ENCODE results near the gene SLC9B2. TPM values are rescaled to one million over a fixed set of nuclear protein-coding genes. Genes with fewer than 3 reads are reported as not detected.

Gene SLC9B2
- total and polyA plus RNA-seq, 2 experiments from 2014 or later: 4.4 to 13.0 TPM

DNA sequence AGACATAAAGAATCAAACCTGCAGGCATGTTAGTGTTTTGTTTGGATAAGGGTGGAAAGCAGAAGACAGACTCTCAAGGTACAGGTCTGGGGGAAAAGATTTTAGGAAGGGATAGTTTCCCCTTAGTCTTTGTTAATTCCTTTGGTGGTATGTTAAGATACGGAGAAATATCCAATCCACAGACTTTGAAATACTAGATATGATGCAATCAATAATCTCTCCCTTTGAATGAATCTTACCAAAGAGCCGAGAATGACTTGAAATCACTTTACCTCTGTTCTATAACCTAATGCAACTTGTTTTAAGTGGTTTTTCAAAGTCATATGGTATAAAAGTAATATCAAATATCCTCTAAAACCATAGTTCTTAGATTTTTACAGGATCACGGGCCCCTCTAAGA lies 28.3 kb upstream of the SLC9B2 start:
- H3K4me1 ChIP-seq (ENCODE audit: insufficient read depth): no peaks in the 10 kb centered on the region
- H3K27ac ChIP-seq (ENCODE audit: low read depth): no peak overlapping the region
- DNase-seq (ENCODE audit: low spot score) (no peak), ATAC-seq (no peak)
- TF ChIP-seq CTCF (conservative IDR thresholded peaks at IDR 0.05; ENCODE audit: low read depth in 2 of 2) (no peak), ZNF114 (CRISPR knock-in tag; IDR thresholded peaks at IDR 0.05) (no peak), STAT1 (IDR thresholded peaks at IDR 0.05; ENCODE audit: unreplicated experiment) (no peak), JUNB (IDR thresholded peaks at IDR 0.05; ENCODE audit: unreplicated experiment) (no peak), CREB1 (CRISPR knock-in tag; IDR thresholded peaks at IDR 0.05; ENCODE audit: low read depth) (no peak), EZH2 (IDR thresholded peaks at IDR 0.05; ENCODE audit: low read depth, unreplicated experiment) (no peak), REST (IDR thresholded peaks at IDR 0.05; ENCODE audit: unreplicated experiment) (no peak), EZH2phosphoT487 (IDR thresholded peaks at IDR 0.05; ENCODE audit: unreplicated experiment) (no peak), POLR2AphosphoS5 (IDR thresholded peaks at IDR 0.05; ENCODE audit: low read depth) (no peak), NANOG (IDR thresholded peaks at IDR 0.05; ENCODE audit: borderline replicate concordance) (no peak), ZNF331 (CRISPR knock-in tag; IDR thresholded peaks at IDR 0.05; ENCODE audit: low read depth) (no peak)
- TF ChIP-seq, protein P1, sequence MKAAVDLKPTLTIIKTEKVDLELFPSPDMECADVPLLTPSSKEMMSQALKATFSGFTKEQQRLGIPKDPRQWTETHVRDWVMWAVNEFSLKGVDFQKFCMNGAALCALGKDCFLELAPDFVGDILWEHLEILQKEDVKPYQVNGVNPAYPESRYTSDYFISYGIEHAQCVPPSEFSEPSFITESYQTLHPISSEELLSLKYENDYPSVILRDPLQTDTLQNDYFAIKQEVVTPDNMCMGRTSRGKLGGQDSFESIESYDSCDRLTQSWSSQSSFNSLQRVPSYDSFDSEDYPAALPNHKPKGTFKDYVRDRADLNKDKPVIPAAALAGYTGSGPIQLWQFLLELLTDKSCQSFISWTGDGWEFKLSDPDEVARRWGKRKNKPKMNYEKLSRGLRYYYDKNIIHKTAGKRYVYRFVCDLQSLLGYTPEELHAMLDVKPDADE (IDR thresholded peaks at IDR 0.05): no peak
- TF ChIP-seq, protein P2, sequence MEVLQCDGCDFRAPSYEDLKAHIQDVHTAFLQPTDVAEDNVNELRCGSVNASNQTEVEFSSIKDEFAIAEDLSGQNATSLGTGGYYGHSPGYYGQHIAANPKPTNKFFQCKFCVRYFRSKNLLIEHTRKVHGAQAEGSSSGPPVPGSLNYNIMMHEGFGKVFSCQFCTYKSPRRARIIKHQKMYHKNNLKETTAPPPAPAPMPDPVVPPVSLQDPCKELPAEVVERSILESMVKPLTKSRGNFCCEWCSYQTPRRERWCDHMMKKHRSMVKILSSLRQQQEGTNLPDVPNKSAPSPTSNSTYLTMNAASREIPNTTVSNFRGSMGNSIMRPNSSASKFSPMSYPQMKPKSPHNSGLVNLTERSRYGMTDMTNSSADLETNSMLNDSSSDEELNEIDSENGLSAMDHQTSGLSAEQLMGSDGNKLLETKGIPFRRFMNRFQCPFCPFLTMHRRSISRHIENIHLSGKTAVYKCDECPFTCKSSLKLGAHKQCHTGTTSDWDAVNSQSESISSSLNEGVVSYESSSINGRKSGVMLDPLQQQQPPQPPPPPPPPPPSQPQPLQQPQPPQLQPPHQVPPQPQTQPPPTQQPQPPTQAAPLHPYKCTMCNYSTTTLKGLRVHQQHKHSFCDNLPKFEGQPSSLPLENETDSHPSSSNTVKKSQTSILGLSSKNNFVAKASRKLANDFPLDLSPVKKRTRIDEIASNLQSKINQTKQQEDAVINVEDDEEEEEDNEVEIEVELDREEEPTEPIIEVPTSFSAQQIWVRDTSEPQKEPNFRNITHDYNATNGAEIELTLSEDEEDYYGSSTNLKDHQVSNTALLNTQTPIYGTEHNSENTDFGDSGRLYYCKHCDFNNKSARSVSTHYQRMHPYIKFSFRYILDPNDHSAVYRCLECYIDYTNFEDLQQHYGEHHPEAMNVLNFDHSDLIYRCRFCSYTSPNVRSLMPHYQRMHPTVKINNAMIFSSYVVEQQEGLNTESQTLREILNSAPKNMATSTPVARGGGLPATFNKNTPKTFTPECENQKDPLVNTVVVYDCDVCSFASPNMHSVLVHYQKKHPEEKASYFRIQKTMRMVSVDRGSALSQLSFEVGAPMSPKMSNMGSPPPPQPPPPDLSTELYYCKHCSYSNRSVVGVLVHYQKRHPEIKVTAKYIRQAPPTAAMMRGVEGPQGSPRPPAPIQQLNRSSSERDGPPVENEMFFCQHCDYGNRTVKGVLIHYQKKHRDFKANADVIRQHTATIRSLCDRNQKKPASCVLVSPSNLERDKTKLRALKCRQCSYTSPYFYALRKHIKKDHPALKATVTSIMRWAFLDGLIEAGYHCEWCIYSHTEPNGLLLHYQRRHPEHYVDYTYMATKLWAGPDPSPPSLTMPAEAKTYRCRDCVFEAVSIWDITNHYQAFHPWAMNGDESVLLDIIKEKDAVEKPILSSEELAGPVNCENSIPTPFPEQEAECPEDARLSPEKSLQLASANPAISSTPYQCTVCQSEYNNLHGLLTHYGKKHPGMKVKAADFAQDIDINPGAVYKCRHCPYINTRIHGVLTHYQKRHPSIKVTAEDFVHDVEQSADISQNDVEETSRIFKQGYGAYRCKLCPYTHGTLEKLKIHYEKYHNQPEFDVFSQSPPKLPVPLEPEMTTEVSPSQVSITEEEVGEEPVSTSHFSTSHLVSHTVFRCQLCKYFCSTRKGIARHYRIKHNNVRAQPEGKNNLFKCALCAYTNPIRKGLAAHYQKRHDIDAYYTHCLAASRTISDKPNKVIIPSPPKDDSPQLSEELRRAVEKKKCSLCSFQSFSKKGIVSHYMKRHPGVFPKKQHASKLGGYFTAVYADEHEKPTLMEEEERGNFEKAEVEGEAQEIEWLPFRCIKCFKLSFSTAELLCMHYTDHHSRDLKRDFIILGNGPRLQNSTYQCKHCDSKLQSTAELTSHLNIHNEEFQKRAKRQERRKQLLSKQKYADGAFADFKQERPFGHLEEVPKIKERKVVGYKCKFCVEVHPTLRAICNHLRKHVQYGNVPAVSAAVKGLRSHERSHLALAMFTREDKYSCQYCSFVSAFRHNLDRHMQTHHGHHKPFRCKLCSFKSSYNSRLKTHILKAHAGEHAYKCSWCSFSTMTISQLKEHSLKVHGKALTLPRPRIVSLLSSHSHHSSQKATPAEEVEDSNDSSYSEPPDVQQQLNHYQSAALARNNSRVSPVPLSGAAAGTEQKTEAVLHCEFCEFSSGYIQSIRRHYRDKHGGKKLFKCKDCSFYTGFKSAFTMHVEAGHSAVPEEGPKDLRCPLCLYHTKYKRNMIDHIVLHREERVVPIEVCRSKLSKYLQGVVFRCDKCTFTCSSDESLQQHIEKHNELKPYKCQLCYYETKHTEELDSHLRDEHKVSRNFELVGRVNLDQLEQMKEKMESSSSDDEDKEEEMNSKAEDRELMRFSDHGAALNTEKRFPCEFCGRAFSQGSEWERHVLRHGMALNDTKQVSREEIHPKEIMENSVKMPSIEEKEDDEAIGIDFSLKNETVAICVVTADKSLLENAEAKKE (CRISPR knock-in tag; IDR thresholded peaks at IDR 0.05): no peak
- no peak overlapping the region for H3K4me2 ChIP-seq
- H3K9me2 ChIP-seq (ENCODE audit: insufficient read depth): no peaks in the 10 kb centered on the region
- Mint-ChIP-seq H3K27me3 (ENCODE audit: insufficient read depth, low read depth, poor library complexity) (no peaks in the 10 kb centered on the region), H3K4me3 (no peak overlapping the region), H3K4me1 (no peaks in the 10 kb centered on the region), H3K36me3 (ENCODE audit: low read depth) (peaks cover 37% of the 10 kb centered on the region), H3K27ac (0 out of 2 replicates have a peak overlapping the region, but pooled peaks have one; percentile 31), H3K9me3 (no peaks in the 10 kb centered on the region)
- H3K4me3 ChIP-seq: no peak overlapping the region
- H3K36me3 ChIP-seq (ENCODE audit: insufficient read depth): peaks cover 15% of the 10 kb centered on the region
- H3F3A ChIP-seq (replicated peaks; ENCODE audit: low read depth): no peaks in the 10 kb centered on the region
- no peaks in the 10 kb centered on the region for H3K27me3 ChIP-seq (ENCODE audit: insufficient read depth)
- no peaks in the 10 kb centered on the region for H3K79me2 ChIP-seq (replicated peaks; ENCODE audit: insufficient read depth)
- no peak overlapping the region for H2AFZ ChIP-seq
- H4K20me1 ChIP-seq (replicated peaks; ENCODE audit: insufficient read depth): no peaks in the 10 kb centered on the region
